Neural cell (in vitro differentiated cells): ENCODE data around the gene SPATA12.

Experiments
- EP300 ChIP-seq: fragments of 450-650 bp; conservative IDR thresholded peaks from 2 replicates; pipeline ENCODE4 v1.6.1; 2014; ENCODE audit warnings: antibody characterized with exemption, mild to moderate bottlenecking, moderate library complexity; ENCODE audit not compliant: poor library complexity, severe bottlenecking
- EZH2 ChIP-seq: fragments of 200-600, 300-800 bp; shearing (Covaris generic), sonication (generic); IDR thresholded peaks from 2 replicates; pipeline ENCODE4 v1.6.1; 2014; ENCODE audit warnings: antibody characterized with exemption, low read length, borderline replicate concordance, mild to moderate bottlenecking; ENCODE audit not compliant: insufficient read depth, poor library complexity, severe bottlenecking
- MXI1 ChIP-seq: fragments of 450-650 bp; conservative IDR thresholded peaks from 2 replicates; pipeline ENCODE4 v1.6.1; 2014; ENCODE audit warnings: antibody characterized with exemption, mild to moderate bottlenecking; ENCODE audit not compliant: poor library complexity, severe bottlenecking
- TAF1 ChIP-seq: IDR thresholded peaks from 2 replicates; pipeline ENCODE4 v1.6.1; 2012; ENCODE audit warnings: low read depth
- TF ChIP-seq, protein P1 (sequence below): fragments of 450-650 bp; IDR thresholded peaks from 2 replicates; pipeline ENCODE4 v1.5.1; 2014; ENCODE audit warnings: antibody characterized with exemption, mild to moderate bottlenecking, moderate library complexity; ENCODE audit not compliant: poor library complexity, severe bottlenecking
- TF ChIP-seq, protein P2 (sequence below): IDR thresholded peaks from 2 replicates; pipeline ENCODE4 v1.6.1; 2012; ENCODE audit warnings: borderline replicate concordance

DNA sequence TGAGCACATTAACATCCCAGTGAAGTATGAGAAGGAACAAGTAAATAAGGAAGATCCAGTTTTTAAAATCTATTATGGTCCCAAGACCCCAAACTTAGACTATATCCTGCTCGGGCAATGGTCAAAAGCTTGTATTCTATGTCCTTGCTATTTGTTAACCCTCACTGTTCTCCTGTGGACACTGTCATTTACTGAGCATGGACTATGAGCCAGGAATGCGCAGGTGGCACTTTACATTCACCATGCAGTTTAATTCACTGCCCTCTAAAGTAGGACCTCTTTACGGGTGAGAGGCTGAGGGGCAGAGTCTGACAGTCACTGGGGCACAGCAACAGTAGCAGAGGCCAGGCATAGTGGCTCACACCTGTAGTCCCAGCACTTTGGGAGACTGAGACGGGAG lies 28.6 kb downstream of the SPATA12 start:
- TF ChIP-seq, protein P1, sequence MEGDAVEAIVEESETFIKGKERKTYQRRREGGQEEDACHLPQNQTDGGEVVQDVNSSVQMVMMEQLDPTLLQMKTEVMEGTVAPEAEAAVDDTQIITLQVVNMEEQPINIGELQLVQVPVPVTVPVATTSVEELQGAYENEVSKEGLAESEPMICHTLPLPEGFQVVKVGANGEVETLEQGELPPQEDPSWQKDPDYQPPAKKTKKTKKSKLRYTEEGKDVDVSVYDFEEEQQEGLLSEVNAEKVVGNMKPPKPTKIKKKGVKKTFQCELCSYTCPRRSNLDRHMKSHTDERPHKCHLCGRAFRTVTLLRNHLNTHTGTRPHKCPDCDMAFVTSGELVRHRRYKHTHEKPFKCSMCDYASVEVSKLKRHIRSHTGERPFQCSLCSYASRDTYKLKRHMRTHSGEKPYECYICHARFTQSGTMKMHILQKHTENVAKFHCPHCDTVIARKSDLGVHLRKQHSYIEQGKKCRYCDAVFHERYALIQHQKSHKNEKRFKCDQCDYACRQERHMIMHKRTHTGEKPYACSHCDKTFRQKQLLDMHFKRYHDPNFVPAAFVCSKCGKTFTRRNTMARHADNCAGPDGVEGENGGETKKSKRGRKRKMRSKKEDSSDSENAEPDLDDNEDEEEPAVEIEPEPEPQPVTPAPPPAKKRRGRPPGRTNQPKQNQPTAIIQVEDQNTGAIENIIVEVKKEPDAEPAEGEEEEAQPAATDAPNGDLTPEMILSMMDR, result no peak
- TF ChIP-seq EP300 (no peak), TAF1 (no peak), EZH2 (no peak), MXI1 (no peak)
- TF ChIP-seq, protein P2, sequence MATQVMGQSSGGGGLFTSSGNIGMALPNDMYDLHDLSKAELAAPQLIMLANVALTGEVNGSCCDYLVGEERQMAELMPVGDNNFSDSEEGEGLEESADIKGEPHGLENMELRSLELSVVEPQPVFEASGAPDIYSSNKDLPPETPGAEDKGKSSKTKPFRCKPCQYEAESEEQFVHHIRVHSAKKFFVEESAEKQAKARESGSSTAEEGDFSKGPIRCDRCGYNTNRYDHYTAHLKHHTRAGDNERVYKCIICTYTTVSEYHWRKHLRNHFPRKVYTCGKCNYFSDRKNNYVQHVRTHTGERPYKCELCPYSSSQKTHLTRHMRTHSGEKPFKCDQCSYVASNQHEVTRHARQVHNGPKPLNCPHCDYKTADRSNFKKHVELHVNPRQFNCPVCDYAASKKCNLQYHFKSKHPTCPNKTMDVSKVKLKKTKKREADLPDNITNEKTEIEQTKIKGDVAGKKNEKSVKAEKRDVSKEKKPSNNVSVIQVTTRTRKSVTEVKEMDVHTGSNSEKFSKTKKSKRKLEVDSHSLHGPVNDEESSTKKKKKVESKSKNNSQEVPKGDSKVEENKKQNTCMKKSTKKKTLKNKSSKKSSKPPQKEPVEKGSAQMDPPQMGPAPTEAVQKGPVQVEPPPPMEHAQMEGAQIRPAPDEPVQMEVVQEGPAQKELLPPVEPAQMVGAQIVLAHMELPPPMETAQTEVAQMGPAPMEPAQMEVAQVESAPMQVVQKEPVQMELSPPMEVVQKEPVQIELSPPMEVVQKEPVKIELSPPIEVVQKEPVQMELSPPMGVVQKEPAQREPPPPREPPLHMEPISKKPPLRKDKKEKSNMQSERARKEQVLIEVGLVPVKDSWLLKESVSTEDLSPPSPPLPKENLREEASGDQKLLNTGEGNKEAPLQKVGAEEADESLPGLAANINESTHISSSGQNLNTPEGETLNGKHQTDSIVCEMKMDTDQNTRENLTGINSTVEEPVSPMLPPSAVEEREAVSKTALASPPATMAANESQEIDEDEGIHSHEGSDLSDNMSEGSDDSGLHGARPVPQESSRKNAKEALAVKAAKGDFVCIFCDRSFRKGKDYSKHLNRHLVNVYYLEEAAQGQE, result no peak
